AG09319 (cell line): ENCODE results near the gene FLOT2.

Experiments
- DNase-seq: peaks from one replicate; pipeline ENCODE4 v3.0.0-alpha.2; 2010; ENCODE audit warnings: low read depth; ENCODE audit errors: extremely low read depth
- TF ChIP-seq, protein P1 (sequence below): IDR thresholded peaks from 2 replicates; pipeline ENCODE4 v1.5.1; 2011; ENCODE audit warnings: low read depth, mild to moderate bottlenecking, inconsistent platforms, low read length, moderate library complexity

The FLOT2 gene

DNA sequence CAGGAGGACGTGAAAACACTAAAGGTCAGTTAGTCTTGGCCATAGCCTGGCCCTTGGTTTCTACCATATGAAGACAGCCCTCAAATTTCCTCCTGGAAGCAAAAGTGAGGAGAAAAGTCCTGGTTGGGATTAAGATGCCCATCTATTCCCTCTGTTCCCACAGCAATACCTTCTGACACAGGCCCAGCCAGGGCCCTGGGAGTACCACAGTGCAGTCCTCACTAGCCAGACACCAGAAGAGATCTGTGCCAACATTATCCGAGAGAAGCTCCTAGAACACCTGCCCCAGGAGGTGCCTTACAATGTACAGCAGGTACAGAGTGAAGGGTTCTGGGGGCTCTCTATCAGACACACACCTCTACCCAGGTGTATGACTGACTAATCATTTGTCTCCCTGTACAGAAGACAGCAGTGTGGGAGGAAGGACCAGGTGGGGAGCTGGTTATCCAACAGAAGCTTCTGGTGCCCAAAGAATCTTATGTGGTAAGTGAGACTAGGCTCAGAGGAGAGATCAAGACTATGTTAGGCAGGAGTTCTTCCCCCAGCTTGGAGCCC, 38.7 kb downstream of the FLOT2 start:
- TF ChIP-seq, protein P1, sequence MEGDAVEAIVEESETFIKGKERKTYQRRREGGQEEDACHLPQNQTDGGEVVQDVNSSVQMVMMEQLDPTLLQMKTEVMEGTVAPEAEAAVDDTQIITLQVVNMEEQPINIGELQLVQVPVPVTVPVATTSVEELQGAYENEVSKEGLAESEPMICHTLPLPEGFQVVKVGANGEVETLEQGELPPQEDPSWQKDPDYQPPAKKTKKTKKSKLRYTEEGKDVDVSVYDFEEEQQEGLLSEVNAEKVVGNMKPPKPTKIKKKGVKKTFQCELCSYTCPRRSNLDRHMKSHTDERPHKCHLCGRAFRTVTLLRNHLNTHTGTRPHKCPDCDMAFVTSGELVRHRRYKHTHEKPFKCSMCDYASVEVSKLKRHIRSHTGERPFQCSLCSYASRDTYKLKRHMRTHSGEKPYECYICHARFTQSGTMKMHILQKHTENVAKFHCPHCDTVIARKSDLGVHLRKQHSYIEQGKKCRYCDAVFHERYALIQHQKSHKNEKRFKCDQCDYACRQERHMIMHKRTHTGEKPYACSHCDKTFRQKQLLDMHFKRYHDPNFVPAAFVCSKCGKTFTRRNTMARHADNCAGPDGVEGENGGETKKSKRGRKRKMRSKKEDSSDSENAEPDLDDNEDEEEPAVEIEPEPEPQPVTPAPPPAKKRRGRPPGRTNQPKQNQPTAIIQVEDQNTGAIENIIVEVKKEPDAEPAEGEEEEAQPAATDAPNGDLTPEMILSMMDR = no peak

DNA sequence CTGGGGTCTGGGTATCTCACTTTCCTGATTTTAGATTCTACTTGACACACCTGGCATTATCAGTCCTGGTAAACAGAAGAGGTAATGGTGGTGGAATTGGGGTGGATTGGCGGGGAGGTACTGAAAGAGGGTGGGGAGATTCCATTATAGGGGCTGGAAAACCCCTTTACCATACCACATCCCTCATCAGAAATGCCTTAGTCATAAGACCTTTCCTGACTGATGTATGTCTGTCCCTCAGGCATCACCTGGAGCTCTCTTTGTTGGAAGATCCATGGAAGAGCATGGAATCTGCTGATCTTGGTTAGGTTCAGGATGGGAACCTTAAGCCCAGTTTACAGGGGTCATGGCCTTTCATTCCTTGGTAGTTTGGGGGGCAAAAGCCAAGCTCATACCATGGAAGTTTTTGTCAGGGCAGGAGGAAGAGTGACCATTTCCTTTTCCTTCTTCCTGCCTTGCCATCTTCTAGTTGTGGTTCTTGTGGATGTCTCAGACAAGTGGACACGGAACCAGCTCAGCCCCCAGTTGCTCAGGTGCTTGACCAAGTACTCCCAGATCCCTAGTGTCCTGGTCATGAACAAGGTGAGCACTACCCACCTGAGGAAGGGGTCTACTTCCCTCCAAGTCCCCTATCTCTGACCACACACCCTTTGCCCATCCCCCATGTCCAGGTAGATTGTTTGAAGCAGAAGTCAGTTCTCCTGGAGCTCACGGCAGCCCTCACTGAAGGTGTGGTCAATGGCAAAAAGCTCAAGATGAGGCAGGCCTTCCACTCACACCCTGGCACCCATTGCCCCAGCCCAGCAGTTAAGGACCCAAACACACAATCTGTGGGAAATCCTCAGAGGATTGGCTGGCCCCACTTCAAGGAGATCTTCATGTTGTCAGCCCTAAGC, 39.4 kb downstream of the FLOT2 start:
- TF ChIP-seq, protein P1 = no peak
- no peak for DNase-seq

More for the DNA sequence above, 38.7 kb downstream of the FLOT2 start:
- no peak for DNase-seq

DNA sequence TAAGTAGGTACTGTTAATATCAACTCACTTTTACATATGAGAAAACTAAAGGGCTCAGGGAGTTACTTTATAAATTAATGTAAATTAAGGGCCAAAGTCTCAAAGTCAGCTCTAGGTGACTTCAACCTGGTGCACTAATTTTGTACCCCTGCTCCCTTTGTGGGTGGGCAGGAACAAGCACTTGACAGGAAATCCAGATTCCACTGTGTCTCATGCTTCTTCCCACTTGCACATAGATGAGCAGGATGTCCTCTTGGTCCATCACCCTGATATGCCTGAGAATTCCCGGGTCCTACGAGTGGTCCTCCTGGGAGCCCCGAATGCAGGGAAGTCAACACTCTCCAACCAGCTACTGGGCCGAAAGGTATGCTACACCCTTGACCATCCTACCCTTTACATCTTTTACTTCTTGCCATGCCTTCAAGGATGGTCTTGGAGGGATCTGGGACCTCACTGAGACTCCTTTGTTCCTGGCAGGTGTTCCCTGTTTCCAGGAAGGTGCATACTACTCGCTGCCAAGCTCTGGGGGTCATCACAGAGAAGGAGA, 41.4 kb downstream of the FLOT2 start:
- DNase-seq = no peak
- TF ChIP-seq, protein P1 = no peak

DNA sequence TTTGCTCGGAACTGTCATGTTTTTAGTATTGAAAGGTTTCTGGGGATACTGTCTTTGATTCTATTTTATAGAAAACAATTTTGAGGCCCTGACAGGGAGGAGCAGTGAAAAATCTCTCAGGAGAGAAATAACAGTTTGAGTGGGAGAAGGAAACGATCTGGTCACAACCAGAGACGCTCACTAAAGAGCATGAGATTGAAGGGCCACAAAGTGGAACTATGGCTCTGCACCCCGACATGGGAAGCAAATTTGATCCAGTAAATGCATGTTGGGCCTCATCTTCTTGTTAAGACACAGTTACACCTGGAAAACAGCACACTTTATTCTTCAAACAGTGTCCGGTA, 42.2 kb downstream of the FLOT2 start:
- no peak for DNase-seq
- TF ChIP-seq, protein P1 = no peak

DNA sequence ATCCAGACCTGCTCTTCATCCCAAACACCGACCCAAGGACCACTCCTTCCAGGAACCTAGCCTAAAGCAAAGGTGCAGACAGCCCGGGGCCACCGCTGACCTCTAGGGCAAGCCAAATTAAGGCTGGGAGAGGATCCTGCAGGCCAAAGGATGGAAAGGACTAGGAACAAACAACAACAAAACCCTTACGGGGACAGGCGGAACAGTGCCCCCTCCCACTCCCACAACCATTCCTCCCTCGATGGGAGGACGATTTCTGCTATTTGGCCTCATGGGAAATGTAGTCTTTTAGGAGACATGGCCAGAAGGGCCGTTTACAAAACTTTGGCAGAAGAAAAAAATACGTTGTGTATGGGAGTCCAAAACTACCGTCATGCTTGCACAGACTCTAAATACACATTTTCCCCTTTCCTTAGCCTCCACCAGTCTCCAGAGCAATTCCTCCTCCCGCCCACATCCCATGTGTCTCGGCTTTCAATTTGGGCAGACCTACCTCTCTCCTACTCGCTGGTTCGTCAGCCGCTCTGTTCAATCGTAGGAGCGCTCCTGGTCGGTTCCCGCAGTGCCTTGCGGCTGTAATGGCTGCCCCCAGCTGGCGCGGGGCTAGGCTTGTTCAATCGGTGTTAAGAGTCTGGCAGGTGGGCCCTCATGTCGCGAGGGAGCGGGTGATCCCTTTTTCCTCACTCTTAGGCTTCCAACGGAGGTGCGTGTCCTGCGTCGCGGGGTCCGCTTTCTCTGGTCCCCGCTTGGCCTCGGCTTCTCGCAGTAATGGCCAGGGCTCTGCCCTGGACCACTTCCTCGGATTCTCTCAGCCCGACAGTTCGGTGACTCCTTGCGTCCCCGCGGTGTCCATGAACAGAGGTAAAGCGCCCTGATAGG, 42.8 kb downstream of the FLOT2 start, which contains the start of gene ERAL1:
Gene ERAL1 (plus strand): TSS at position 560 of the 879 bp plus-strand sequence. CDS start 19 bp downstream, at position 579.
- DNase-seq = peak; percentile 65
- TF ChIP-seq, protein P1 = peak; percentile 8

DNA sequence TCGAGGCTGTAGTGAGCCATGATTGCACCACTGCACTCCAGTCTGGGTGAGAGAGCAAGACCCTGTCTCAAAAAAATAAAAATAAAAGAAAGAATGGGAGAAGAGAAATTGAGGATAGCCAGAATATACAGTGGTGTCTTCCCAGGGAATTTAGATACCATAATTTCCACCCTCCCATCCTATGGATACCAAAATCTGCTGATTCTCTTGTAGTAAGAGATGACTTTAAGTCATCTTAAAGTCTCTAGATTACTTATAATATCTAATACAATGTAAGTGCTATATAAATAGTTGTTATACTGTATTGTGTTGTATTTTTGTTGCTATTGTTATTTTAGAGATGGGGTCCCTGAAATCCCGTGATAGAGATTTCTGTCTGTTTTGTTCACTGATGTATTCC, 44.2 kb downstream of the FLOT2 start:
- TF ChIP-seq, protein P1 = no peak
- no peak for DNase-seq
